ENCODE results near the gene TH. TPM values are rescaled to one million over a fixed set of nuclear protein-coding genes. Genes with fewer than 3 reads are reported as not detected.

TH gene
- total and polyA plus RNA-seq, 3 donors from 2014 or later, result 1.1 to 2.0 (median 1.2) TPM

- TF ChIP-seq, protein P1, sequence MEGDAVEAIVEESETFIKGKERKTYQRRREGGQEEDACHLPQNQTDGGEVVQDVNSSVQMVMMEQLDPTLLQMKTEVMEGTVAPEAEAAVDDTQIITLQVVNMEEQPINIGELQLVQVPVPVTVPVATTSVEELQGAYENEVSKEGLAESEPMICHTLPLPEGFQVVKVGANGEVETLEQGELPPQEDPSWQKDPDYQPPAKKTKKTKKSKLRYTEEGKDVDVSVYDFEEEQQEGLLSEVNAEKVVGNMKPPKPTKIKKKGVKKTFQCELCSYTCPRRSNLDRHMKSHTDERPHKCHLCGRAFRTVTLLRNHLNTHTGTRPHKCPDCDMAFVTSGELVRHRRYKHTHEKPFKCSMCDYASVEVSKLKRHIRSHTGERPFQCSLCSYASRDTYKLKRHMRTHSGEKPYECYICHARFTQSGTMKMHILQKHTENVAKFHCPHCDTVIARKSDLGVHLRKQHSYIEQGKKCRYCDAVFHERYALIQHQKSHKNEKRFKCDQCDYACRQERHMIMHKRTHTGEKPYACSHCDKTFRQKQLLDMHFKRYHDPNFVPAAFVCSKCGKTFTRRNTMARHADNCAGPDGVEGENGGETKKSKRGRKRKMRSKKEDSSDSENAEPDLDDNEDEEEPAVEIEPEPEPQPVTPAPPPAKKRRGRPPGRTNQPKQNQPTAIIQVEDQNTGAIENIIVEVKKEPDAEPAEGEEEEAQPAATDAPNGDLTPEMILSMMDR (IDR thresholded peaks at IDR 0.05), result no peak
- TF ChIP-seq POLR2A (IDR thresholded peaks at IDR 0.05), result no peak
- intact Hi-C loops (cut with DNase I; ENCODE audit: low total_unique reads), result no loop called here
- H3K27ac ChIP-seq, result no peak overlapping the region
- WGBS, 2 donors, result 70 to 83% methylated on average over 2 to 11 of the region's 11 CpGs
- peaks cover 1% of the 10 kb centered on the region for H3K4me1 ChIP-seq
- H3K27me3 ChIP-seq, result no peaks in the 10 kb centered on the region
- no peaks in the 10 kb centered on the region for H3K36me3 ChIP-seq (ENCODE audit: low read depth, missing control alignments)
- H3K4me3 ChIP-seq, result no peak overlapping the region
- H3K9me3 ChIP-seq, result no peaks in the 10 kb centered on the region
- DNase-seq, result no peak
Observed at GRCh38 chr11:2173761-2174160, 2.1 kb upstream of the TH start.

- TF ChIP-seq, protein P1 (IDR thresholded peaks at IDR 0.05), result no peak
- TF ChIP-seq POLR2A (IDR thresholded peaks at IDR 0.05), result no peak
- H3K9me3 ChIP-seq, result no peaks in the 10 kb centered on the region
- 91 to 93% methylated on average over 14 to 16 of the region's 16 CpGs for WGBS, 2 donors
- H3K4me3 ChIP-seq, result no peak overlapping the region
- H3K27me3 ChIP-seq, result no peaks in the 10 kb centered on the region
- intact Hi-C loops (cut with DNase I; ENCODE audit: low total_unique reads), result no loop called here
- H3K36me3 ChIP-seq (ENCODE audit: low read depth, missing control alignments), result no peaks in the 10 kb centered on the region
- peaks cover 6% of the 10 kb centered on the region for H3K4me1 ChIP-seq
- no peak for DNase-seq
- no peak overlapping the region for H3K27ac ChIP-seq
Observed at GRCh38 chr11:2173150-2173693, 1.6 kb upstream of the TH start.

- Histone ChIP-seq H3K4me3 (no peak overlapping the region), H3K27ac (no peak overlapping the region), H3K36me3 (ENCODE audit: low read depth, missing control alignments) (no peaks in the 10 kb centered on the region), H3K4me1 (peaks cover 6% of the 10 kb centered on the region), H3K9me3 (no peaks in the 10 kb centered on the region), H3K27me3 (no peaks in the 10 kb centered on the region)
- intact Hi-C loops (cut with DNase I; ENCODE audit: low total_unique reads), result no loop called here
- 87 to 90% methylated on average over 3 to 12 of the region's 12 CpGs for WGBS, 2 donors
- no peak for DNase-seq
- no peak for TF ChIP-seq POLR2A (IDR thresholded peaks at IDR 0.05)
- TF ChIP-seq, protein P1 (IDR thresholded peaks at IDR 0.05), result no peak
Observed at GRCh38 chr11:2172676-2173075, 1.1 kb upstream of the TH start.

GRCh38 chr11:2169626-2170570 is 1.7 kb downstream of the TH start:
- no peaks in the 10 kb centered on the region for H3K27me3 ChIP-seq
- DNase-seq, result no peak
- peaks cover 16% of the 10 kb centered on the region for H3K4me1 ChIP-seq
- TF ChIP-seq, protein P1 (IDR thresholded peaks at IDR 0.05), result no peak
- H3K9me3 ChIP-seq, result no peaks in the 10 kb centered on the region
- H3K27ac ChIP-seq, result no peak overlapping the region
- intact Hi-C loops (cut with DNase I; ENCODE audit: low total_unique reads), result no loop called here
- WGBS, 2 donors, result 87 to 88% methylated on average over 15 to 38 of the region's 45 CpGs
- no peaks in the 10 kb centered on the region for H3K36me3 ChIP-seq (ENCODE audit: low read depth, missing control alignments)
- no peak overlapping the region for H3K4me3 ChIP-seq
